ENCODE results near the gene TENM4.

DNA sequence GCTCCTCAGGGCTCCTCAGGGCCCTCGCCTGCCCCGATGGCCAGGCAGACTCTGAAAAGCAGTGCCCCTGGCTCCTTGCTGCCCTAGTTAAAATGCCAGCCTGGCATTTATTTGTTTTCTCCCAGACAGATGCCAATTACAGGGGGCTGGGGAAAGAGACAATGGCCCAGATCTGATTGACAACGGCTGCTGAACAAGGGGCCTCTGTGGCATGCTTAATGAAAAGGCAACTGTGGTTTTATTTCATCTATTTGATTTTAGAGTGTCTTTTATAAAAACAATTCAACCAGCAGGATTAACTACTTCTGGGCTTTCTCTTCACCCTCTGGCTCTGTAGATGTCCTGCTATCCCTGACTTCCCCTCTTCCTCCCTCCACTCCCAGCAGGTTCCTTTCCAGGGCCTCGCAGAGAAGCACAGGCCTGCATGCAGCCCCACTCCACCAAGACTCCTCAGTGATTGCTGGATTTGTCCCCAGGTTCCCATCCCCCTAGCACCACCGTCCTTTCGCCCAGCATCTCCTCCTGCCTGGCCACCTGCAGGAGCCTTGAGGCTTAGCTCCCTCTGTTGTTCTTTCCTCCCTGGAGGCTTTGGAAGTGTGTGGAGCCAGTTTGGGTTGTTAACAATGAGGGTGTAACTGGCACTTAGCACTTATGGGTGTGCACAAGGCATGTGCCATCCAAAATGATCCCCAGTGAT is 171.1 kb downstream of the TENM4 start:
- no peak for TF ChIP-seq TCF12 (IDR thresholded peaks at IDR 0.05; ENCODE audit: low read depth, low read length)
- TF ChIP-seq, protein P1, sequence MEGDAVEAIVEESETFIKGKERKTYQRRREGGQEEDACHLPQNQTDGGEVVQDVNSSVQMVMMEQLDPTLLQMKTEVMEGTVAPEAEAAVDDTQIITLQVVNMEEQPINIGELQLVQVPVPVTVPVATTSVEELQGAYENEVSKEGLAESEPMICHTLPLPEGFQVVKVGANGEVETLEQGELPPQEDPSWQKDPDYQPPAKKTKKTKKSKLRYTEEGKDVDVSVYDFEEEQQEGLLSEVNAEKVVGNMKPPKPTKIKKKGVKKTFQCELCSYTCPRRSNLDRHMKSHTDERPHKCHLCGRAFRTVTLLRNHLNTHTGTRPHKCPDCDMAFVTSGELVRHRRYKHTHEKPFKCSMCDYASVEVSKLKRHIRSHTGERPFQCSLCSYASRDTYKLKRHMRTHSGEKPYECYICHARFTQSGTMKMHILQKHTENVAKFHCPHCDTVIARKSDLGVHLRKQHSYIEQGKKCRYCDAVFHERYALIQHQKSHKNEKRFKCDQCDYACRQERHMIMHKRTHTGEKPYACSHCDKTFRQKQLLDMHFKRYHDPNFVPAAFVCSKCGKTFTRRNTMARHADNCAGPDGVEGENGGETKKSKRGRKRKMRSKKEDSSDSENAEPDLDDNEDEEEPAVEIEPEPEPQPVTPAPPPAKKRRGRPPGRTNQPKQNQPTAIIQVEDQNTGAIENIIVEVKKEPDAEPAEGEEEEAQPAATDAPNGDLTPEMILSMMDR (IDR thresholded peaks at IDR 0.05 in 2 of 3, conservative IDR thresholded peaks at IDR 0.05 in 1 of 3; ENCODE audit: control insufficient read depth in 2 of 3, extremely low read depth in 1 of 3, insufficient read depth in 1 of 3, low read depth in 3 of 3, low read length in 3 of 3), result no peak
- TF ChIP-seq, protein P2, sequence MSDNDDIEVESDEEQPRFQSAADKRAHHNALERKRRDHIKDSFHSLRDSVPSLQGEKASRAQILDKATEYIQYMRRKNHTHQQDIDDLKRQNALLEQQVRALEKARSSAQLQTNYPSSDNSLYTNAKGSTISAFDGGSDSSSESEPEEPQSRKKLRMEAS (IDR thresholded peaks at IDR 0.05; ENCODE audit: low read depth, low read length), result no peak
- TF ChIP-seq CREB1 (IDR thresholded peaks at IDR 0.05; ENCODE audit: low read depth), result no peak
- TF ChIP-seq CHD4 (IDR thresholded peaks at IDR 0.05), result no peak
- TF ChIP-seq CEBPB (IDR thresholded peaks at IDR 0.05; ENCODE audit: borderline replicate concordance in 1 of 2, low read depth in 2 of 2, low read length in 2 of 2), result no peak
- TF ChIP-seq HCFC1 (IDR thresholded peaks at IDR 0.05; ENCODE audit: low read length), result no peak
- no peak for TF ChIP-seq SPI1 (IDR thresholded peaks at IDR 0.05; ENCODE audit: borderline replicate concordance, insufficient read depth, low read depth, low read length)
- no peak for TF ChIP-seq EP300 (IDR thresholded peaks at IDR 0.05; ENCODE audit: borderline replicate concordance in 1 of 2, control insufficient read depth in 1 of 2, low read depth in 2 of 2, low read length in 2 of 2)
- TF ChIP-seq GABPA (IDR thresholded peaks at IDR 0.05; ENCODE audit: low read depth), result no peak
- no peak for TF ChIP-seq SUPT20H (IDR thresholded peaks at IDR 0.05; ENCODE audit: borderline replicate concordance, control insufficient read depth, low read depth, low read length)
